SU-DHL-6 (cell line): ENCODE data around the gene GRIA1.

Experiments used
- H2AFZ ChIP-seq: fragments of 200-600 bp; sonication (generic); 2 replicates; pipeline ENCODE4 v1.6.1; 2014; ENCODE audit warnings: low read depth, mild to moderate bottlenecking, moderate library complexity, mixed read lengths, antibody characterized with exemption, low read length; ENCODE audit not compliant: severe bottlenecking
- H3F3A ChIP-seq: fragments of 200-600 bp; shearing (Covaris generic); 2 replicates; pipeline ENCODE4 v1.6.0; 2016; ENCODE audit warnings: antibody characterized with exemption, mild to moderate bottlenecking; ENCODE audit not compliant: insufficient read depth
- H3K27ac ChIP-seq: fragments of 200-600 bp; sonication (generic); 2 replicates; pipeline ENCODE4 v1.5.1; 2016; ENCODE audit warnings: low read depth, mild to moderate bottlenecking, low read length, moderate library complexity, mixed read lengths
- H3K27me3 ChIP-seq: fragments of 200-600 bp; sonication (generic), shearing (Covaris generic); 2 replicates; pipeline ENCODE4 v1.6.0; 2014; ENCODE audit warnings: mild to moderate bottlenecking, low read length
- H3K36me3 ChIP-seq: fragments of 200-600 bp; sonication (generic); 2 replicates; pipeline ENCODE4 v1.6.1; 2014; ENCODE audit warnings: mild to moderate bottlenecking, low read length, mixed read lengths
- H3K4me2 ChIP-seq: fragments of 300-600, 200-600 bp; shearing (Covaris generic), sonication (generic); 2 replicates; pipeline ENCODE4 v1.6.0; 2014; ENCODE audit warnings: low read length, low read depth, mild to moderate bottlenecking; ENCODE audit not compliant: poor library complexity, severe bottlenecking
- H3K4me3 ChIP-seq: fragments of 200-600 bp; sonication (generic); 2 replicates; pipeline ENCODE4 v1.5.1; 2014; ENCODE audit warnings: antibody characterized with exemption, low read length, mild to moderate bottlenecking, mixed read lengths; ENCODE audit not compliant: insufficient read depth, poor library complexity, severe bottlenecking
- H3K79me2 ChIP-seq: fragments of 200-600 bp; sonication (generic); 2 replicates; pipeline ENCODE4 v1.6.1; 2014; ENCODE audit warnings: mild to moderate bottlenecking, low read length, moderate library complexity; ENCODE audit not compliant: insufficient read depth
- H3K9ac ChIP-seq: fragments of 200-600 bp; sonication (generic); 2 replicates; pipeline ENCODE4 v1.7.0; 2014; ENCODE audit warnings: mild to moderate bottlenecking, low read length
- H3K9me2 ChIP-seq: fragments of 200-600 bp; sonication (generic); replicated peaks from 2 replicates; pipeline ENCODE4 v1.6.1; 2014; ENCODE audit warnings: low read length; ENCODE audit not compliant: insufficient read depth
- H3K9me3 ChIP-seq: fragments of 200-600 bp; sonication (generic); 2 replicates; pipeline ENCODE4 v1.6.1; 2014; ENCODE audit warnings: low read length, mixed read lengths; ENCODE audit not compliant: insufficient read depth
- H4K20me1 ChIP-seq: fragments of 200-600 bp; sonication (generic); 2 replicates; pipeline ENCODE4 v1.6.1; 2014; ENCODE audit warnings: low read depth, mild to moderate bottlenecking, antibody characterized with exemption, low read length, moderate library complexity, mixed read lengths
- CTCF ChIP-seq: fragments of 200-600 bp; sonication (generic); IDR thresholded peaks from one replicate; pipeline ENCODE4 v1.5.1; 2017; ENCODE audit warnings: antibody characterized with exemption, mild to moderate bottlenecking, low read length, moderate library complexity; ENCODE audit not compliant: insufficient read depth, poor library complexity, severe bottlenecking
- EZH2phosphoT487 ChIP-seq: fragments of 200-600 bp; sonication (generic), shearing (Covaris generic); conservative IDR thresholded peaks from 2 replicates; pipeline ENCODE4 v1.6.1; 2018; ENCODE audit warnings: mild to moderate bottlenecking, antibody characterized with exemption, low read length, moderate library complexity, mixed read lengths

Gene GRIA1

GRCh38 chr5:153530357-153531143 is 40.1 kb downstream of the GRIA1 start:
- no peaks in the 10 kb centered on the region for H3K9me3 ChIP-seq
- no peak overlapping the region for H3K4me3 ChIP-seq
- H2AFZ ChIP-seq: no peak overlapping the region
- H3K36me3 ChIP-seq: no peaks in the 10 kb centered on the region
- no peaks in the 10 kb centered on the region for H3K27me3 ChIP-seq
- no peak overlapping the region for H3K9ac ChIP-seq
- H3K4me2 ChIP-seq: no peak overlapping the region
- H3K79me2 ChIP-seq: no peaks in the 10 kb centered on the region
- no peaks in the 10 kb centered on the region for H4K20me1 ChIP-seq
- no peak for TF ChIP-seq CTCF
- no peak for TF ChIP-seq EZH2phosphoT487
- no peak overlapping the region for H3K27ac ChIP-seq
- no peaks in the 10 kb centered on the region for H3K9me2 ChIP-seq
- no peaks in the 10 kb centered on the region for H3F3A ChIP-seq

- no peaks in the 10 kb centered on the region for H3K79me2 ChIP-seq
- H3K4me2 ChIP-seq: no peak overlapping the region
- no peaks in the 10 kb centered on the region for H4K20me1 ChIP-seq
- H3F3A ChIP-seq: no peaks in the 10 kb centered on the region
- H3K27me3 ChIP-seq: no peaks in the 10 kb centered on the region
- no peak overlapping the region for H2AFZ ChIP-seq
- no peak overlapping the region for H3K27ac ChIP-seq
- TF ChIP-seq EZH2phosphoT487 (no peak), CTCF (no peak)
- H3K9me3 ChIP-seq: no peaks in the 10 kb centered on the region
- H3K9ac ChIP-seq: no peak overlapping the region
- H3K9me2 ChIP-seq: no peaks in the 10 kb centered on the region
- no peaks in the 10 kb centered on the region for H3K36me3 ChIP-seq
- H3K4me3 ChIP-seq: no peak overlapping the region
These were observed 43.1 kb downstream of the GRIA1 start for GRCh38 chr5:153533546-153533945.

- Histone ChIP-seq H3F3A (no peaks in the 10 kb centered on the region), H3K4me2 (no peak overlapping the region), H3K9me3 (no peaks in the 10 kb centered on the region), H3K9ac (no peak overlapping the region), H4K20me1 (no peaks in the 10 kb centered on the region), H3K4me3 (no peak overlapping the region), H3K27ac (no peak overlapping the region), H3K79me2 (no peaks in the 10 kb centered on the region), H3K36me3 (no peaks in the 10 kb centered on the region), H2AFZ (no peak overlapping the region), H3K27me3 (no peaks in the 10 kb centered on the region), H3K9me2 (no peaks in the 10 kb centered on the region)
- TF ChIP-seq EZH2phosphoT487 (no peak), CTCF (no peak)
These were observed 43.6 kb downstream of the GRIA1 start for GRCh38 chr5:153534102-153534501.
